GM21360 (cell line): Measurements from ENCODE around the gene PRM3.

Experiments
- ATAC-seq: cut with Tn5 transposase; IDR thresholded peaks from one replicate; pipeline ENCODE4 v1.9.1; 2021; ENCODE audit warnings: mild to moderate bottlenecking, moderate library complexity; ENCODE audit not compliant: unreplicated experiment

Gene PRM3, protein sequence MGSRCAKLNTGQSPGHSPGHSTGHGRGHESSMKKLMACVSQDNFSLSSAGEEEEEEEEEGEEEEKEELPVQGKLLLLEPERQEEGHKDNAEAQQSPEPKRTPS

DNA sequence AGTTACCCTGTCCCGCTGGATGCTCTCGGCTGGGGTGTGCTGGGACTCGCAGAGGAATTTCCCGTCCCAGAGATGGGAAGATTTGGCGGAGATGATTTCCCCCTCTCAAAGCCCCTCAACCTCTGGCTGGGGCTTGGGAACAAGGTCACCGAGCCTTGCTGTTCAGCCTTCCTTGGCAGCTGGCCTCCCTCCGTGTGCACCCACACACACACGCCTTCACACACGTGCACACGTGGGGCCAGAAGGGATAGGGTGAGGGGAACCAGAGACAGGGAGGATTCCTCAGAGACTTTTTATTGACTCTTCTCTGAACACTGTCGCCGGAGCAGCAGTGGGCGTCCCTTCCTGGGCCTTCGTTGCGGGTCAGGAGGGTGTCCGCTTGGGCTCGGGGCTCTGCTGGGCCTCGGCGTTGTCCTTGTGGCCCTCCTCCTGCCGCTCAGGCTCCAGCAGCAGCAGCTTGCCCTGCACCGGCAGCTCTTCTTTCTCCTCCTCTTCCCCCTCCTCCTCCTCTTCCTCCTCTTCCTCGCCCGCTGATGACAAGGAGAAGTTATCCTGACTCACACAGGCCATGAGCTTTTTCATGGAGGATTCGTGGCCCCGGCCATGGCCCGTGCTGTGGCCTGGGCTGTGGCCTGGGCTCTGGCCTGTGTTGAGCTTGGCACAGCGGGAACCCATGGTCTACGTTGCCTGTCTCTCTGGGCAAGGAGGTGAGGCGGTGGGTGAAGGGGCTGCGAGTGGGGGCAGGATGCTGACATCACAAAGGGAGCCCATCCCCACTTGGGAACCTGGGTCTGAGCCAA is at the start of gene PRM3:
TSS of gene PRM3 (minus strand) at position 709 of the 800 bp plus-strand sequence. CDS start at position 675, 34 bp downstream.
- ATAC-seq, result no peak

DNA sequence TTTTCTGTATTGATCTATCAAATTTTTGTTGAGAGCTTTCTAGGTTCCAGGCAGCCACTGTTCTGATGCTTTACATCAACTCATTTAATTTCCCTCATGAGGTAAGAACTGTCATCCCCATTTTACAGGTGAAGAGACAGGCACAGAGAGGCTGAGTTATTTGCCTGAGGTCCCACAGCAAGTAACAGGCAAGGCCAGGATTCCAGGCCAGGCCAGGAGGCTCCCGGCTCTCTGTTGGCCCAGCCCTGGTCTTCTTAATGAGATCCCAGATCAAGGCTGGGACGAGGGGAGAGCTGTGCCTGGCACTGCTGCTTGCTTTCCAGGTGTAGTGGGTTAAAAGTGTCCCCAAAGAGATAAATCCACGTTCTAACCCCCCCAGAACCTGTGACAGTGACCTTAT is 49.4 kb upstream of the PRM3 start:
- ATAC-seq, result no peak

DNA sequence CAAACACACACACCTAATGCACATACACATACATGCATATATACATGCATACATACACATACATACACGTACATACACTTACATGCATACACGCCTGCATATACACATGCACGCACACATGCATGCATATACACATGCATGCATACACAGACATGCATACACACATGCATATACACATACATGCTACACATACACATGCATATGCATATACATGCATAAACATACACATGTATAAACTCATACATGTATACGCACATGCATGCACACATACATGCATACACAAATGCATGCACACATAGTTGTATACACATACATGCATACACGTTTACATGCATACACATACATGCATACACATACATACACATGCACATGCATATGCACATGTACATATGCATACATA is 48.2 kb upstream of the PRM3 start:
- no peak for ATAC-seq

DNA sequence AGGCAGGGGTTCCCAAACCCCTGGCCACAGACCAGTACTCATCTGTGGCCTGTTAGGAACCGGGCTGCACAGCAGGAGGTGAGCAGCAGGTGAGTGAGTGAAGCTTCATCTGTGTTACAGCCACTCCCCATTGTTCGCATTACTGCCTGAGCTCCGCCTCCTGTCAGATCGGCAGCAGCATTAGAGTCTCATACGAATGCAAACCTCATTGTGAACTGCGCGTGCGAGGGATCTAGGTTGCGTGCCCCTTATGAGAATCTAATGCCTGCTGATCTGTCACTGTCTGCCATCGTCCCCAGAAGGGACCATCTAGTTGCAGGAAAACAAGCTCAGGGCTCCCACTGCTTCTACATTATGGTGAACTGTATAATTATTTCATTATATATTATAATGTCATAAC is 46.7 kb upstream of the PRM3 start:
- ATAC-seq, result no peak

DNA sequence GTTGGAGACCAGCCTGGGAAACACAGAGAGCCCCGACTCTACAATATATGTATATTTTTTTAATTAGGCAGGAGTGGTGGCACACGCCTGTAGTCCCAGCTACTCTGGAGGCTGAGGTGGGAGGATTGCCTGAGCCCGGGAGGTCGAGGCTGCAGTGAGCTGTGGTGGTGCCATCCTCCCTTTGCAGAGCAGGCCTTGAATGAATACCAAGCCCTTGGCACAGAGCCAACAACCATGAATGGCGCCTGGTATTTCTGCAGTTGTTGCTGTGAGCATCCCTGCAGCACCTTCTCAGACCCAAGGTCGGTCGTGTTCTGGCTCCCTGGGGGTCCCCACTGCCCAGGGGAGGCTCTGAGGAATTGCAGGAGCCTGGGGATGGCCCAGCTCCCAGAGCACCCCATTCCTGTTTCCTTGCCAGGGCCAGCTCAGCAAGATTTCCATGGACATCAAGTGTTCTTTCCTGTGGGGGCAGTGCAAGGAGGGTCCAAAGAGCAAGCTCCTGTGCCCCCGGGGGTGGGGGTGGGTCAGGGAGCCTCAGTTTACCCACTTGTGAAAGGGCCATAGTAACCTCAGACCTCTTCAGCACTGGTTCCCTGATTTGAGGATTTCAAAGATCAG is 46.2 kb upstream of the PRM3 start:
- ATAC-seq, result no peak

DNA sequence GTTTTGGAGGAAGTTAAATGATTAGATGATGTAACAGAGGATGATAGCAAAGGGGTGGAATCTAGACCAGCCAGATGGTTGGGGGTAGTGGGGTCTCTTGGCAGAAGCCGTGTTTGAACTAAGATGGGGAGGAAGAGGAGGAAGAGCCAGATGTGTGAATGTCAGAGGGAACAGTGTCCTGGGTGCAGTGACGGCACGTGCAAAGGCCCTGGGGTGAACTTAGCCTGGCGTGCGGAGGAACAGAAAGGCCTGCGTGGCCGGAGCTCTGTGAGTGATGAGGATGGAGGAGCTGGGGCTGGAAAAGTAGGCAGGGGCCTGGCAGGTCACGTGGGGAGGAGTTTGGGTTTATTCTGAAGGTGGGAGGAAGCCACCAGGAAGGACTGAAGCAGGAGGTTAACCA is 45.4 kb upstream of the PRM3 start:
- ATAC-seq, result no peak

DNA sequence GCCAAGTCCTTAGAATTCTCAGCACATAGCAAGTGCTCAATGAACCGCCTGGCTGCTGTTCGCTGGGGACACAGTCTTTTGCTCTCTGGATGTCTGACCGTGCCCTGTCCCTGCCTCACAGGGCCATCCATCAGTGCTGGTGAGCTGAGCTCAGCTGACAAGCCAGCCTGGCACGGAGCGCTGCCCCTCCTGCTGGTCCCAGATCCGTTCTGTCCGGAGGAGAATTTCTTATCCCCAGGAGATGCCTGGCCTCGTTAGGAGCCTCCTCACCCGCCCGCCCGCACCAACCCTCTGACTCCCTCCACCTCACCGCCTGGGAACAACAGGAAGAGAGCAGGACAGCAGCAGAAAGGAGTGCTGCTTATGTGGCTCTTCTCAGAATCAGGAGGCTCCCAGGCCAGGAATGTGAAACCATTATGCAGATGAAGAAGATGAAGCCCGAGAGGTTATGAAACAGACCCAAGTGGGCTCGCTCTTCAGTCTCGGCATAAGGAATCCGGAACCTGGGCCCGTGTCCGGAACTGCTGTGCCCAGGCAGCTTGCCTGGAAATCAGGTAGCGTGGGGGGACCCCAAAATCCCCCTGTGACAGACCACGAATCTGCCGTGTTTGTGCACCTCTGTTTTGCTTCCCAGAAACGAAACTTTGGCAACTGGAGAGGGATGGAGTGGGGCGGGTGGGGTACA is 43.0 kb upstream of the PRM3 start:
- no peak for ATAC-seq

DNA sequence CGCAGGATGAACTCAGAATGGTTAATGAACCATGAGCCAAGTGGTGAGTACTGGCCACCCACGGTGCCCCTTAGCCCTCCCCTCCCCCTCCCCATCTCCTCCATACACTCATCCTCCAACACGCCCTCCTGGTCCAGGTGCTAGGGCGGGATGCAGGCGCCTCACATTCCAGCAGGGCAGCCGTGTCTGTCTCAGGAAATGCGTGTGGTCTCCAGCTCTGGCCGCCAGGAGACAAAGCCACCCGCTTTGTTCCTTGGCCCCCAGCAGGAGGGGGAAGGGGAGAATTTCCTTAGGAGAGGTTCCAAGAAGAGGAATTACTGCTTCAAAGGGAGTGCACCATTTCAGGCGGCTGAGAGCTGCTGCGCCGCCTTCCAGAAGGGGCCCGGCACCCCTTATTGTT is 42.1 kb upstream of the PRM3 start:
- no peak for ATAC-seq

DNA sequence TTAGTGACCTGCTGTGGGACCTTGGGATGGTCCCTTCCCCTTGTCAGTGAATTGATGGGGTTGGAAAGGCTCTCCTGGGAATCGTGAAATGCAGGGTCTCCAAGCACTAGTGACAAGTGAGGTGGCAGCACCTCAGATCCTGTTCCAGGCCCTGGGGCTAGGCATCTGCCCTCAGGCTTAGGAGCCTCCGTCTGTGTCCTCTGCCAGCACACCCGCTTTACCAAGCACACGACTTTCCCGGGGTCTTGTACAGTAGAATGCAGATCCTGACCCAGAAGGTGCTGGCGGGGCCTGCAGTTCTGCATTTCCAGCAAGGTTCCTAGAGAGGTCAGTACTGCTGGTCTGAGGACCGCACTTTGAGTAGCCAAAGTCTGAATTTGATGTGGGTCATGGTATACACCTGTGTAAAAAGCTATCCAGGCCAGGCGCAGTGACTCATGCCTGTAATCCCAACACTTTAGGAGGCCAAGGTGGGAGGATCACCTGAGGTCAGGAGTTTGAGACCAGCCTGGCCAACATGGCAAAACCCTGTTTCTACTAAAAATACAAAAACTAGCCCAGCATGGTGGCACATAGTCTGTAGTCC is 41.0 kb upstream of the PRM3 start:
- no peak for ATAC-seq

DNA sequence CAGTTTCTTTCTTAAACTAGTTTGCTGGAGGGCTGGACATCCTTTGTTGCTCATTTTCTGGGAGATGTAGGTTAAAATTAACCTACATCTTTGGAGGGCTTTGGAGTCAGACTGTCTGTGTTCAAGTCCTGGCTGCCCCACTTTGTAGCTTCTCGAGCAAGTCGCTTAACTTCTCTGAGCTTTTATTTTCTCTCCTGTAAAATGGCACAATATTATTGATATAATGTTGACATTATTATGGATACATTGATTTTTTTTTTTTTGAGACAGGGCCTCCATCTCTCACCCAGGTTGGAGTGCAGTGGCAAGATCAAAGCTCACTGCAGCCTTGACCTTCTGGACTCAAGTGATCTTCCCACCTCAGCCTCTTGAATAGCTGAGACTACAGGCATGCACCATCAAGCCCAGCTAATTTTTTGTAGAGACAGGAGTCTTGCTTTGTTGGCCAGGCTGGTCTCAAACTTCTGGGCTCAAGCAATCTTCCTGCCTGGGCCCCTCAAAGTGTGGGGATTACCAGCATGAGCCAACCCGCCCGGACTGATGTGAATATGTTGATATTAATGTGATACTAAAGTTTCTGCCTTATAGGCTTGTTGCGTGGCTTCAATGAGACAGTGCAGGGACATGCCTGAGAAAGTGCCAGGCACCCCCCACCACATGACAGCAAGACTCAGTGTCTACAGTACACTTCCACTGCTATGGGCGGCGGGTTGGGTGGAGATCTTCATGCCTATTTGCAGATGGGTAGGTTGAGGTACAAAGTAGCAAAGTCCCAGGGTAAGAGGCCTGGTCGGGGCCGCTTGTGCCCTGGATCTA is 40.3 kb upstream of the PRM3 start:
- ATAC-seq, result no peak

DNA sequence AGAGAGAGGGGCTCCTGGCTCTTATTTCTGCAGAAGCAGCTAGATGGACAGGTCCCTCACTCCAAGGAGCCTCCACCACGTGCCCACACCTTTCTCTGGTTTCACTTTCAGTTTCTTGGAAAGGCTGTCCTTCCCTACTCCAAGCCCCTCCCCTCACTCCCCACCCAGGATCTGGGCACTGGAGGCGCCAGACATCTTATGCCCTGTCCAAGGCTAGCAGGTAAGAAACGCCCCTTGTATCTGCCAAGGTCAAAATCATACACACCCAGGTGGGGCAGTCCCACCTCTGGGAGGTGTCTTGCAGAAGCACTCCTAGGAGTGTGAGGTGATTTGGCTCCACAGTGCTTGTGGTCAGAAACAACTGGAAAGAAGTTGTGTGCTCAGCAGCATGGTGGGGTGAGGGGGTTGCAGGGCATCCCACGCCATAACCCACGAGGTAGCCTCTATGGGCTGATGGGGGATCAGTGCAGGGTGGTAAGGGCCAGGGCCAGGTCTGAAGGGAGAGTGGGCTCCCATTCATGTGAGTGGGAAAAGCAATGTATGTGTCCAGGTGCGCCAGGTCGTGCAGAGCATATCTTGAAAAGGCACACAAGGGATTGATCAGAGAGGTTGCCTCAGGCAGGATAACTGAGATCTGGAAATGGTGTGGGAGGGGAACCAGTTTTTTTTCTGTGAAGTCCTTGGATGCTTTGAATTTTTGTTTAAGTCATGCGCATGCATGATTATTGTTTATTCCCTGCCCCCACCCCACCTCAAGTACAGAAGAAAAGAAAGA is 39.5 kb upstream of the PRM3 start:
- ATAC-seq, result no peak

DNA sequence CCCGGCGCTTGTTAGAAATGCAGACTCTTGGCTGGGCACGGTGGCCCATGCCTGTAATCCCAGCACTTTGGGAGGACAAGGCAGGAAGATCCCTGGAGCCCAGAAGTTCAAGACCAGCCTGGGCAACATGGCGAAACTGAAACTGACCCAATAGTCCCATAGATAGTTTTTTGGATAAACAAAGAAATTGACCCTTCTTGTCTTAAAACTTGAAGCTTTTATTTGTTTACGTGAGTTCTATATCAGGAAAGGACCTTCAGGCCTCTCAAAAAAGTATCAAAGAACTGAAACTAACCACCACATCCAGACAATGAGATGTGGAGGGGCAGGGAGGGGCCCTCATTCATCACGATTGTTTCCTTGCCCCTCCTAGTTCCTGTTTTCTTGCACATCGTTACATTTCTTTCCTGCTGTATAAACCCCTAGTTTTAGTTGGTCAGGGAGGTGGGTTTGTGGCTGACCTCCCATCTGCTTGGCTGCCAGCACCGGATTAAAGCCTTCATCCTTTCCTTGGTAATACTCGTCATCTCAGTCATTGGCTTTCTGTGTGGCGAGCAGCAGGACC is 37.6 kb upstream of the PRM3 start:
- ATAC-seq, result no peak

DNA sequence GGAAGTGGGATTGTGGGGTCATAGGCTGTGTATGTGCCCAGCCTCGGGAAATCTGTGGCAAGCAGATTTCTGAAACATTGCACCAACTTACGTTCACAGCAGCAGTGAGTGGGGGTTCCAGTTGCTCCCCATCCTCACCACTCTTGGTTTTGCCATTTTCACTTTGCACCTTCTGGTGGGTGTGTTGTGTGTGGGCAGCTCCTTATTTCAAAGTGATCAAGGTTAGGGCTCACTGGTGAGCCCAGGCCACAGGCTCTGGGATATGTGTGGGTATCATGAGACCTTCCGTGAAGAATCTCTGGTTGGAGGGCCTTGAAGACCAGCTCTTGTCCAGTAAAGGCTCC is 37.2 kb upstream of the PRM3 start:
- ATAC-seq, result no peak

DNA sequence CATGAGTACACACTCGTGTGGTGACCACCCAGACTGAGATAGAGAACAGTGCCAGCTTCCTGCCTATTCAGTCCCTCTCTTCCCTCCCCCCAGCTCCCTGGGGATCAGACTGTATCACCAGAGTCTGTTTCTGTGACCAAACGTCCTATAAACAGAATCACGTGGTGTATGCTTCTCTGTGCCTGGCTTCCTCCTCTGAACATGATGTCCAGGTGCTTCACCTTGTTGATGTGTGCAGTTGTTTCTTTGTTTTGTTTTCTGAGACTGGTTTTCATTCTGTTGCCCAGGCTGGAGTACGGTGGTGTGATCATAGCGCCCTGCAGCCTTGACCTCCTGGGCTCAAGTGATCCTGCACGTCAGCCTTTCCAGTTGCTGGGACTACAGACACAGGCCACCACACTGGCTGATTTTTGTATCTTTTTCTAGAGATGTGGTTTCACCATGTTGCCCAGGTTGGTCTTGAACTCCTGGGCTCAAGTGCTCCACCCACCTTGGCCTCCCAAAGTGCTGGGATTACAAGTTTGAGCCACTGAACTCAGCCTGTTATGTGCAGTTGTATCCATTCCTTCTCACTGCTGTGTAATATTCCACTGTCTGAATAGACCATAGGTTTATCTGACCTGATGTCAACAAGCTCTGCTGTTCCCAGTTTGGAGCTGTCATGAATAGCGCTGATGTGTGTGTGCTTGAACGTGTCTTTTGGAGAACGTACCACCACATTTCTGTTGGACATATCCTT is 36.6 kb upstream of the PRM3 start:
- no peak for ATAC-seq

DNA sequence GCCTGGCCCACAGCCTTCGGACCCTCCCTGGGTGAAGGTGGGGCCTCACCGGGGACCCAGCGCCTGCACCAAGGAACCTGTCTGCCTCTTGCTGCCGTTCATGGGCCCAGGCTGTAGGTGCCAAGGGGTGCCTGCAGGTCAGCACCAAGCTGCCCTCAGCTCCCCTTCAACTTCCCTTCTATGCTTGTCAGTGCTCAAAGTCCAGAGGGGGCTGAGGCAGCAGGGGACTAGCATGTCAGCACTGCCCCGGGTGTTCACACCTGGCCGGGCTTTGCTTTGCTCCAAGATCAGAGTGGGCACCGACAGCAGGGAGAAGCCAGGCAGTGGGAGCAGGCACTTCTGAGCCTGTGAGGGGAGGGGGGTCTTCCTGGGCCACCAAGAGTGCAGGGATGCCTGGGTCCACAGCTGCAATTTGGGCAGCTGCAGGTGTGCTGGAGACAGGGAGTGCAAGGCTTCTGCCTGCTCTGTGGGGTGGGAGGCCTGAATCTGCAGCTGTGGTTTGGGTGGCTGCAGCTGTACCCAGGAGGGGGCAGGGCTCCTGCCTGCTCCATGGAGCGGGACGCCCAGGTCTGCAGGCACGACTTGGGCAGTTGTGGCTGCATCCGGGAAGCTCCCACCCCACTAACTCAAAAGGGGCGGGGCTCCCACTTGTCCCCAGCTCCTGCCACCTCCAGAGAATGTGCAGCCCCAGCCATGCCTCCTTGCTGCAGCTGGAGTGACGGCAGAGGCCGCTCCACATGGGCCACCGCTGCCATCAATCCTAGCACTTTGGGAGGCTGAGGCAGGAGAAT is 35.3 kb upstream of the PRM3 start:
- no peak for ATAC-seq

DNA sequence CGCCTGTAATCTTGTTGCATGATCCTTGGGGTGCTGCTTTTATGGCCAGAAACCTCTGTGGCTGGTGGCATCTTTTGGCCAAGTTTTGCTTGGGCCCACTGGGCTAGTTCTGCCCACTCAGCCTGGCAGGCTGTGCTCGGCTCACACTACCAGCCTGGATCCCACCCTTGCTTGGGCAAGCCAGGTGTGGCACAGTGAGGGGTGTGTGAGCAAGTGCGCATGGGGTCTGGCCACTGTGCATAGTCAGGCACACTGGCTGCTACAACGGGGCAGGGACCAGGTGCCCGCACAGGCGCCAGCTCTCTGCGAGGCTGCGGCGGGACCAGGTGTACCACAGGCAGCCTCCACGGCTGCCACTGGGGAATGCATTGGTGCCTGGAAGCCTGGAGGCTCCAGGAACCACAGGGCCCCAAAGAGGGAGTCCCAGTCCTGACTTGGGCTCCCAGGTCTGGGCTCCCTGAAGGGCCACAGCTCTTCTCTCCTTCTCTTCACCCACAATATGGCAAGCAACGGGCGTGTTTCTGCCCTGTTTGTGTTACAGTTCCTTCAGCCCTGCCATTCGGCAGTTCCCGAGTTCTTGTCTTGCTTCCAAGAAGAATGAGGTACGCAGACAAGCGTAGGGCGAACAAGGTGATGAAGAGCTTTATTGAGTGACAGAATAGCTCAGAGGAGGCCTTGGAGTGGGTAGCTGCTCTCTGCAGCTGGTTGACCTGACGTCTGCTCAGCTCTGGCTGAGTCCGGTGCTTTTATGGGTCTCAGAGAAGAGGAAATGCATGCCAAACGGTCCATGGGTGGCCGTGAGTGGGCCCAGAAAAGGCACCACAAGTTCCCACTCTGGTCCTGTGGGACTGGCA is 34.4 kb upstream of the PRM3 start:
- no peak for ATAC-seq

DNA sequence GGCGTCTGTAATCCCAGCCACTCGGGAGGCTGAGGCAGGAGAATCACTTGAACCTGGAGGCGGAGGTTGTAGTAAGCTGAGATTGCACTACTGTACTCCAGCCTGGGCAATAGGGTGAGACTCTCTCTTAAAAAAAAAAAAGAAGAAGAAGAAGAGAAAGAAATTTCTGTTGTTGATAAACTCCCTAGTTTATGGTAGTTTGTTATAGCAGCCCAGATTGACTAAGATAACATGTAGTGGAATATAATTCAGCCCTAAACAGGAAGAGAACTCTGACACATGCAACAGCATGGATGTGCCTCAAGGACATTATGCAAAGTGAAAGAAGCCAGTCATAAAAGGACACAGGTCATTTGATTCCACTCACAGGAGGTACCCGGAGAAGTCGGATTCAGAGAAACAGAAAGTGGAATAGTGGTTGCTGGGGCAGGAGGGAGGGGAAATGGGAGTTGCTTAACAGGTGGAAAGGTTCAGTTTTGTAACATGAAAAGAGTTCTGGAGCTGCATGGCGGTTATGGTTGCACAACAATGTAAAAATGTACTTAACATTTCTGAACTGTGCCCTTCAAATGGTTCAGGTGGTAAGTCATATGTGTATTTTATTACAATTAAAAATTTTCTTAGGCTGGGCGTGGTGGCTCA is 33.7 kb upstream of the PRM3 start:
- no peak for ATAC-seq
